ENCODE measurements around the gene HACD2.

The HACD2 gene

GRCh38 chr3:123471106-123471505 is 113.7 kb downstream of the HACD2 start:
- intact Hi-C loops (cut with DNase I): no loop called here
- no peak for DNase-seq

- peak in 18 of 42 donors; percentile 37 to 84 (median 60) for DNase-seq
- intact Hi-C loops (cut with DNase I): no loop called here
Observed at GRCh38 chr3:123469323-123469995, 115.4 kb downstream of the HACD2 start.

GRCh38 chr3:123467046-123467445 is 117.8 kb downstream of the HACD2 start:
- intact Hi-C loops (cut with DNase I): no loop called here
- no peak for DNase-seq

DNA sequence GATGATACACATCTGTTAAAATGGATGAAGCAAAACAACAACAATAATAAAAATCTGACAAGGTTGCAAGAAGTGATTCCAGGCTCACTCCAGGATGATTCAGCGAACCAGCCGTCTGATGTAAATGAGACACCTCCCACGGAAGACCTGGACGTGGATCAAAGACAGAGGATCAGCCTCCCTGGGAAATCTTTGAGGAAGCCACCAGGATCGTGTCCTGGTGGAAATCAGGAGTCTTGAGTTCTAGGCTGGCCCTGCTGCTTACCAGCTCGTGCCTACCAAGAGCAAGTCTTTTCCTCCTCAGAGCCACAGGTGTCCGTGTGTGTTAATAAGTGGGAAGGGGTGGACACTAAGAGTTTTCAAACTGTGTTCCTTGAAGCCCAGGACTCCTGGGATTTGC is 120.6 kb downstream of the HACD2 start:
- intact Hi-C loops (cut with DNase I): no loop called here
- no peak for DNase-seq

- DNase-seq: no peak
- intact Hi-C loops (cut with DNase I): no loop called here
Observed at GRCh38 chr3:123459862-123460261, 125.0 kb downstream of the HACD2 start.

- intact Hi-C loops (cut with DNase I): no loop called here
- DNase-seq: peak in 5 of 42 donors; percentile 30 to 62 (median 53)
Observed at GRCh38 chr3:123458255-123458654, 126.6 kb downstream of the HACD2 start.

DNA sequence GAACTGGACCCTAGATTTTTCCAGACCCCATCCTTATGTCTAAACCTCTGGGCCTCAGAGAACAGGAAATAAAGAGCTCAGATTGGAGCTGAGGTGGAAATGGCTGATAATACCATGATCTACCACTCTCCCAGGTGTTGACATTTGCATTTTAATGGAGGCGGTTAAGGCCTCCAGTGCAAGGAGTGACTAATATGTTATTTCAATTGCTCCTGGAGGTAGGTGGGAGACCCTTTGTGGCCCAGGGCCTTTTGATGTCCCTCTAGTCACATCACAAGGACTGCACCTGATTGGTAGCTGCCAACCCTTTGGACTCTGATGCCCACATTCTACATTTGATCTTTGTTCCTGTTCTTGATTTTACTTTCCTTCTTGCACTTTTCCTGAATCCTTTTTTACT is 127.0 kb downstream of the HACD2 start:
- intact Hi-C loops (cut with DNase I): no loop called here

GRCh38 chr3:123453675-123454074 is 131.2 kb downstream of the HACD2 start:
- peak in 11 of 42 donors; percentile 44 to 76 (median 59) for DNase-seq
- intact Hi-C loops (cut with DNase I): no loop called here

More for the DNA sequence above, 127.0 kb downstream of the HACD2 start:
- peak in 2 of 42 donors; percentile 52 to 64 for DNase-seq

DNA sequence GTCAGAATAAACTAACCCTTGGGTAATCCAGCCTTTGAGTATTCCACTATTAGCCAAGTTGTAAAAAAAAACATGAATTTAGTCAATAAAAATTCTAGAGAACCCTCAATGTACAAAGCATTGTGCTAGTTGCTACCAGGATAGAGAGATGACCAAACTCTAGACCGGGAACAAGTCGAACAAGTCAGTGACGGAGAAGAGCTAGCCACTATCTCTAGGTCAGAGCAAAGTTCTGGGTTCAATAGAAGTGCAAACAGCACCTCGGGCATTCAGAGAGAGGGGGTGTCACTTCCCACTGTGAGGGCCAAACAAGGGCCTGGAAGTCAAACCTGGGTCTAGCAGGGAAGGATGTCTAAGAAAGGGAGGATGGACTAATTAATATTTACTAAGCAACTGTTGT is 133.7 kb downstream of the HACD2 start:
- DNase-seq: no peak
- intact Hi-C loops (cut with DNase I): no loop called here

- peak in 39 of 42 donors; percentile 46 to 88 (median 74) for DNase-seq
Observed at GRCh38 chr3:123449997-123450604, 134.8 kb downstream of the HACD2 start.

DNA sequence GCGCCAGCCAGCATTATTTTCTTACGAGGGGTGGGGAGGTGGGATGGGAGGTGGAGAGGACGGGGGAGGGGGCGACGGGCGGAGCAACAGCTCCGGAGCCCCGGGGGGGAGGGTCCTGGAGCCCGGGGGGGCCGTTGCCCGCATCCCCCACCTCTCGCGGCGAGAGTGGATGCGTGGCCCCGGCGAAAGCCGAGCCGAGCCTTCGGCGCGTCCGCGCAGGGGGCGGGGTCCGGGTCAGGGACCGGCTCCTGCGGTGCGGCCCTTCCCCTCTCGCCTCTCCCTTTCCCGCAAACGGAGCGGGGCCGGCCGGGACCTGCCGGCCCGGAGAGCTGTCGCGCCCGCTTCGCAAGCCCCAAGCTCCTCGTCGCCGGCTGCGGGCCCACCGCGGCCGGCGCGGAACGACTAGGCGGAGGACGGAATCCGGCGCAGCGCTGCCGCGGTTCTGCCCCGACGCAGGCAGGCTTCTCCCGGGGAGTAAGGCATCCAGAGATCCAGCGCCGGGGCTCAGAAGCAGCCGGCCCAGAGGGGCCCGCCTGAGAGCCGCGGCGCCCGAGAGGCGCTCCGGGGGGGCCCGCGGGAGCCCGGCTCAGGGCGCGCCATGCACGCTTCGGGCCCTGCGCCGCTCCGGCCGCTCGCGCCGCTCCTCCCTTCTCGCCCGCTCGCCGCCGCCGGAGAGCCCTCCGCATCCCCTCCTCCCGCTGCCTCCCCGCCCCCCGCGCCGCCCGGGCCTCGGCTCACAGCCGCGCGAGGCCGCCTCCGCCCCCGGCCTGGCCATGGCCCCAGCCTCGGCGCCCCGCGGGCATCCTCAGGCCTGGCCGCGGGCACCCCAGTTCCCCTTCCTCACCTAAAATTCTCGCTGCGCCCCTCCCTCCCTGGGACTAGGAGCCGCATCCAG is 135.5 kb downstream of the HACD2 start:
- DNase-seq: peak in 38 of 42 donors; percentile 52 to 87 (median 74)
- intact Hi-C loops (cut with DNase I): no loop called here

More at GRCh38 chr3:123449997-123450604, 134.8 kb downstream of the HACD2 start:
- intact Hi-C loops (cut with DNase I): no loop called here

- intact Hi-C loops (cut with DNase I): no loop called here
- peak in 5 of 42 donors; percentile 55 to 71 (median 63) for DNase-seq
Observed at GRCh38 chr3:123448536-123449101, 136.2 kb downstream of the HACD2 start, which contains the start of gene ADCY5. ADCY5 (minus strand) TSS chr3:123449090; CDS start chr3:123448545, 545 bp downstream.

DNA sequence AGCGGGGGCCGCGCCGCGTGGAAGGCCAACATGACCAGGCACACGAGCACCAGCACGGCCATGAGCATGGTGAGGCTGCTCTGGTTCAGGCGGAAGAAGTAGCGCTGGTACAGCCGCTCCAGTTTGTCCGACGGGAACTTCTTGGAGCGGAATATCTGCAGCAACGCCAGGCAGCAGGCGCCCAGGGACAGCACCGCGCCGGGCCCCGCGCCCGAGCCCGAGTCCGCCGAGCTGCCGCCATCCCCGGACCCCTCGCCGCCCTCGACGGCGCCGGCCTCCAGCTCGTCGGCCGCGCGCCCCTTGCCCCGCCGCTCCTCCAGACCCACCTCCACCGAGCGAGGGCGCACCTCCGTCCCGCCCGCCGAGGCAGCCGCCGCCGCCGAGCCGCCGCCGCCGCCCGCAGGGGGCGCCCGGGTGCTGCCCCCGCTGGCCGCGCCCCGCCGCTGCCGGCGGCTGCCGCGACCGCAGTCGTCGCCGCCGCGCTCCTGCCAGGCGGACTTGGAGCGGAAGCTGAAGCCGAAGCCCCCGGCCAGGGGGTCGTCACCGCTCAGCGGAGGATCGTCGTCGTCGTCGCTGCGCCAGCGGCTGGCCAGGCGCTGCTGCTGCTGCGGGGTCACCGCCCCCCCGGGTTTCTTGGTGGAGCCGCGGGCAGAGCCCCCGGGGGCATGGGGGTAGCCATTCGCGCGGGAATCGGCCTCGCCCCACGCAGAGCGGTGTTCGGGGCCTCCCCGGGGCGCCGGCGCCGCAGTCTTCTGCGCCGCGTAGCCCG is 136.9 kb downstream of the HACD2 start:
- intact Hi-C loops (cut with DNase I): no loop called here
- peak in 15 of 42 donors; percentile 9 to 76 (median 65) for DNase-seq

DNA sequence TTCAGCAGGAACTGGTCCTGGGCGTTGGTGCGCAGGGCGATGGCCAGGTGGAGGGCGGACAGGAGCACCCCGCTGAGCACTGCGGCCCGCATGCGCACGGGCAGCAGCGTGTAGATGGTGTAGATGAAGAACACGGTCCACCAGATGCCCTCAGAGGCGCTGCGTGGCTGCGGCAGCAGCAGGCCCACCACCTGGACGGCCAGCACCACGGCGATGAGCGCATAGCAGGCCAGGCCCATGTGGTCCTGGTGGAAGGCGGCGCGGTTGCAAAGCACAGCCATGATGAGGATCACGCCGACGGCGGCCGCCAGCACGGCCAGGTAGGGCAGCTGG is 137.5 kb downstream of the HACD2 start:
- intact Hi-C loops (cut with DNase I): no loop called here
- DNase-seq: peak in 1 of 42 donors; percentile 6

- intact Hi-C loops (cut with DNase I): no loop called here
- peak in 3 of 42 donors; percentile 9 to 59 (median 40) for DNase-seq
Observed at GRCh38 chr3:123446610-123447109, 138.2 kb downstream of the HACD2 start.

- peak in 3 of 42 donors; percentile 14 to 60 (median 35) for DNase-seq
- intact Hi-C loops (cut with DNase I): no loop called here
Observed at GRCh38 chr3:123446210-123446609, 138.6 kb downstream of the HACD2 start.

- peak in 1 of 42 donors; percentile 47 for DNase-seq
- intact Hi-C loops (cut with DNase I): no loop called here
Observed at GRCh38 chr3:123445702-123446101, 139.2 kb downstream of the HACD2 start.

GRCh38 chr3:123444744-123445143 is 140.1 kb downstream of the HACD2 start:
- DNase-seq: no peak
- intact Hi-C loops (cut with DNase I): no loop called here

Data from head of caudate nucleus (tissue), 42 donors.